ENCODE measurements around the gene NT5M. TPM values are rescaled to one million over a fixed set of nuclear protein-coding genes. Genes with fewer than 3 reads are reported as not detected.

NT5M gene
- total RNA-seq, 2 experiments from 2014 or later = 5.5 to 7.6 TPM

DNA sequence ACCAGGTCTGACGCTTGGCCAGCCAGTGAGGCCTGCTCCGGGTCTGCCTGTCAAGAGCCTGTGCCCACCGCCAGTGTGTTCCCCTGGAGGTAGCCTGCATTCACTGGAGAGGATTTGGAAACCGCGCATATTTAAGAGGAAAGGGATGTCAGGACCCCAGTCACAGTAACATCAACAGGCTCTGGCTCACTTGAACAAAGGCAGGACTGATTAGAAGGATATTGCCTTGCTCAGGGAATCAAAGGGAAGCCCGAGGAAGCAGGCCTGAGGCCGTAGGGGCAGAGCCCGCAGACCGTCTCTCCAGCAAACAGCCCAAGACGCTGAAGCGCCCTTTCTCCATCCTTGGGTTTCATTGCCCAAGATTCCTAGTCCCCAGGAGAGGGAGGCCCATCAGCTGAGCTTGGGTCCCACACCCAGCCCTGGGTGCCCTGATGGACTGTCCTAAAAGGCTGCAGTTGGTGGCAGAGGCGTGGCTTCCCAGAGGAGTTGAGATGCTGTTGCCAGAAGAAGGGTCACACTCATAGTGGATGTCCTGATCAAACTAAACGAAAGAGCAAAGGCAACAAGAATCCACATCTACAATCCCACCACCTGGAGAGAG lies 23.2 kb downstream of the NT5M start:
- Mint-ChIP-seq H3K27me3 (no peaks in the 10 kb centered on the region), H3K4me1 (no peaks in the 10 kb centered on the region), H3K9me3 (no peaks in the 10 kb centered on the region), H3K4me3 (no peak overlapping the region), H3K36me3 (ENCODE audit: low read depth) (no peaks in the 10 kb centered on the region), H3K27ac (no peak overlapping the region)
- no peak for DNase-seq
- POLR2A ChIA-PET = no interaction called here
- CTCF ChIA-PET = interaction anchor here (0.6 kb wide), 1 partner anchor 12 kb away, joined by 3 read pairs; no protein-coding TSS in a partner anchor

DNA sequence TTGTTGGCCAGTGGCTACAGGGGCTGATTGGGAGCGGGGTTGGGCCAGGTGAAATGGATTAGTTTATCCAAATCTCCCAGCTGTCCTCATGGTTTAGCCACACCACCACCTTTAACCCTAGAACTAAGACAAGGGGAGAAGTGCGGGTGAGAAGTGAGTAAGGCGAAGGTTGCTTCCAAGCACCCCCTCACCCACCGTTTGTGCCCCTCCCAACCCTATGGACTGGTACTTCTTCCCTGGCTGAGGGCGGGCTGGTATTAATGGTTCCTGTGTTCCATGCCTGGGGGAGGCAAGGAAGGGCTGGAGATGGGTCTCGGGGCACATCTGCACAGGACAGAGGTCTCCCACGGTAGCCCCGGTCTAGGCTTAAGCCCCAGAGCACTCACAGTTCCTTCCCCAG lies 25.1 kb downstream of the NT5M start:
- no peak for DNase-seq
- Mint-ChIP-seq H3K9me3 (no peaks in the 10 kb centered on the region), H3K36me3 (ENCODE audit: low read depth) (no peaks in the 10 kb centered on the region), H3K4me1 (no peaks in the 10 kb centered on the region), H3K27ac (no peak overlapping the region), H3K27me3 (no peaks in the 10 kb centered on the region), H3K4me3 (no peak overlapping the region)
- POLR2A ChIA-PET = no interaction called here
- CTCF ChIA-PET = no interaction called here

DNA sequence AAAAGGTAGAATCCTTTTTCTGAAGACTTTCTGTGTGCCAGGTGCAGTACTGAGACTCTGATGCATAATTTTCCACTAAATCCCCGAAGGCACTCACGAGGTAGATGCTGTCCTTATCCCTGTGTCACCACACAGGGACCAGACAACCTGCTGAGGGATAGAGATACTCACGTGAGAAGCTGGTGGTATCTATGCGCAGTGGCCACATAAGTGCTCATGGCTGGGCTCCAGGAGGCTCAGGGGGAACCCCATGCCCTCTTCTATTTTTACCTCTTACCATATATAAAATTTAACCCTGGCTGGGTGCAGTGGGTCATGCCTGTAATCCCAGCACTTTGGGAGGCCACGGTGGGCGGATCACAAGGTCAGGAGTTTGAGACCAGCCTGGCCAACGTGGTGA lies 38.3 kb downstream of the NT5M start:
- no peak for DNase-seq
- no peaks in the 10 kb centered on the region for H3K9me3 Mint-ChIP-seq
- no peaks in the 10 kb centered on the region for H3K4me1 Mint-ChIP-seq
- no peaks in the 10 kb centered on the region for H3K36me3 Mint-ChIP-seq (ENCODE audit: low read depth)
- H3K27ac Mint-ChIP-seq = no peak overlapping the region
- CTCF ChIA-PET = no interaction called here
- POLR2A ChIA-PET = no interaction called here
- no peak overlapping the region for H3K4me3 Mint-ChIP-seq
- no peaks in the 10 kb centered on the region for H3K27me3 Mint-ChIP-seq

DNA sequence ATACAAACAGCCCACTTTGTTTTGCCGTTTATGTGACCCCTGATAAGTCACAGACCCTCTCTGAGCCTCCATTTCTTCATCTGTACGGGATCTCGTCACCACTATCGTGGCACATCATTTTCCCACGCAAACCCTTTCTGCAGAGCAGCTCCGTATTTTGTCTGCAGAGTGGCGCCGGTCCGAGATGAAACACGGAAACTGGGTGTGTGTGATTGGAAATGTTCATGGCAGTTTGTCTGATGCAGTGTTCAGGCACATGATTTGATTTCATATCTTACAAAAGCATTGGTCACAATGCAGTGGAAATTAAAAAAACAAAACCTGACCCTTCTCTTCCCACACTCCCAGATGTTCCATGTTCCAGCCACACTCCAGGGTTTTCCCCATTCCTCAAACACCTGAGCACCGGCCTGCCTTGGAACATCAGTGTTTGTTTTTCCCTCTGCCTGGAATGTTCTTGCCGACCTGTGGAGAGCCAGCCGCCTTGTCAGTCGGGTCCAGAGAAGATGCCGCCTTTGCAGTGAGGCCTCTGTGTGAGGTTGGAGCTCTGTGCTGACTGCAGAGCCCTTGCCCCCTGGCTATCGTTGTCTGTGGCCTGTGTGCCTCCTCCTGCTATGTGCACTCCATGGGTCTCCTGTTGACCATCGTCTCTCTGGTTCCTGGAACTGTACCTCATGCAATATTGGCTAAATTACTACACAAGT lies 39.2 kb downstream of the NT5M start:
- Mint-ChIP-seq H3K27me3 (no peaks in the 10 kb centered on the region), H3K4me1 (no peaks in the 10 kb centered on the region), H3K4me3 (no peak overlapping the region), H3K27ac (no peak overlapping the region), H3K9me3 (no peaks in the 10 kb centered on the region), H3K36me3 (ENCODE audit: low read depth) (no peaks in the 10 kb centered on the region)
- ChIA-PET POLR2A (no interaction called here), CTCF (no interaction called here)
- no peak for DNase-seq

DNA sequence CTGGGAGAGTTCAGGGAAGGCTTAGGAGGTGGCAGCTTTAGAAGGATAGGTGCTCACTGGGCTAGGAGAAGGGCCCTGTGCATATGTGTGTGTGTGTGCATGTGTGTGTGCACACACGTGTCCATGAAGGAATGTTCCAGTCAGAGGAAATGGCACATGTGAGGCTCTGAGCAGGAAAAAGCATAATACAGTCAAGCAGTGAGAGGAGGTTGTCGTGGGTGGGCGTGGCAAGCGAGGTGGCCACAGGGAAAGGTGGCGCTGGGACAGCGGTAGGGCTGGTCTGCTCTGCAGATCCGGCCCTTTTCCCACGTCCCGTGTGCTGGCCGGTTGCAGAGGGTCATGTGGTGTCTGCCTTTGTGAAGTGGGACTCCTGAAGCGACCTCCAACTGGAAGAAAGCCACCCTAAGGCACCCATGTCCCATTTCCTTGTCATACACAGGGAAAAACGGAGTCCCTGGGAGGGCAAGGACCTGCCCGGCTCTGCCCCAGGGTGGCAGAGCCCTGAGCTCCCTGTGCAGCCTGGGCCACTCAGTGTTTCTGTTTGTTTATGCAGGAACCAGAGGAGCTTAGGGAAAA lies 40.1 kb downstream of the NT5M start:
- POLR2A ChIA-PET = no interaction called here
- Mint-ChIP-seq H3K36me3 (ENCODE audit: low read depth) (no peaks in the 10 kb centered on the region), H3K4me3 (no peak overlapping the region), H3K4me1 (no peaks in the 10 kb centered on the region), H3K9me3 (no peaks in the 10 kb centered on the region), H3K27me3 (no peaks in the 10 kb centered on the region), H3K27ac (no peak overlapping the region)
- CTCF ChIA-PET = no interaction called here
- no peak for DNase-seq

DNA sequence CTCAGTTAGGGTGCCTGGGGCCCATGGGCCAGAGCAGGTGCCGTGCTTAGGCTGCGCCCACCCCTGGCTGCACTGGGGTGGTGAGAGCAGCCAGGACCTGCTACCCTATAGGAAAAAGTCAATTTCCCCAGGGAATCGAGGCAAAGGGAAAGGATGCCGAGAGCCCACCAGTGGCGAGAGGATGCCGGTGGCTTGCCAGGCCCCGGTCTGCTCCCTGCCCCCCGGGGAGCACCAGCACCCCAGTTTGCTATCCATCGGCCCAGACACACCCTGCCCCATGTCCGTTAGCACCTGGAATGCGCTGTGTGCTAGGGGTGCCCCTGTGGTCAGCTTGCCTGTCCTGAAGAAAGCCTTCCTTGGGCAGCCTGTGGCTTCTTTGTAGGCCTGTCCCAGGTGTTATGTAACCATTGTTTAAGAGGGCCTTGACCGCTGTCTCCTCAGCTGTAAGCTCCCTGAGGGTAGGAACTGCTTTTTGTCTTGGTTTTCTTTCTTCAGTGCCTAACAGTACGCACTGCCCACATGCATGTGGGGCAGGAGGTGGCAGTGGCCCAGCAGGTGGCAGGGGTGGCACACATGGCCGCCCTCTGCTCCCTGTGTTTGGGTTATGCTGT lies 40.8 kb downstream of the NT5M start:
- no peaks in the 10 kb centered on the region for H3K4me1 Mint-ChIP-seq
- no peaks in the 10 kb centered on the region for H3K36me3 Mint-ChIP-seq (ENCODE audit: low read depth)
- no peaks in the 10 kb centered on the region for H3K27me3 Mint-ChIP-seq
- no peak overlapping the region for H3K27ac Mint-ChIP-seq
- no peak for DNase-seq
- H3K9me3 Mint-ChIP-seq = no peaks in the 10 kb centered on the region
- POLR2A ChIA-PET = no interaction called here
- H3K4me3 Mint-ChIP-seq = no peak overlapping the region
- CTCF ChIA-PET = interaction anchor here (1.4 kb wide), 1 partner anchor 153 kb away, joined by 4 read pairs; no protein-coding TSS in a partner anchor

DNA sequence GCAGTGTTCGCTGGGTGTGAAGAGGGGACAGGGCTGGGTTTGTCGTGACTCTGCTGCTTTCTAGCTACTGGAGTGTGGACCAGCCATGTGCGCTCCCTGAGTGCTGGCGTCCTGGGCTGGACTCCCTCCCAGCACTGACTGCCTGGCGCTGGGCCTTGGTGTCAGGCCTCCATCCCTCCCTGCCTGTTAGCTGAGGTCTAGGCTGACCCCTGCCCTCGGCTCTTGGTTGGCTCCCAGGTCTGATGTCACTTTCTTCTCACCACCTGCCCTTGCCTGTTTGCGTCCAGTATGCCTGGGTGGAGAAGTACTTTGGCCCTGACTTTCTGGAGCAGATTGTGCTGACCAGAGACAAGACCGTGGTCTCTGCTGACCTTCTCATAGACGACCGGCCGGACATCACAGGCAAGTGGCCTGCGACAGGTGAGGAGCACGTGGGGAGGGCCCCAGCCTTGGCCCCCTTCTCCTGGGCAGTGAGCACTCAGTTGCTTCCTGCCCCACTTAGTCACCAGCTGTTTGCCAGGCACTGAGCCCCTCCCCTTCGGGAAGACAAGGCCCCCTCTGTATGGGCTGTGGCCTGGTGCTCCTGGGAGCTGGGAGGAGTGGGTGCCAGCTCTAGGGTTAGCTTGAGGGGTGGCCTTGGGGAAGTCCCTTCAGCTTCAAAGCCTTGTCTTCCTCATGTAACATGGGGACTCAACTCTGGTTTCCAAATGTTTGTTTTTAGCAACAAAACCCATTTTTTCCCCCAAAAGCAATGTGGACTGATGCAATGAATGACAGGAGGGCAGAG lies 41.5 kb downstream of the NT5M start:
- ChIA-PET POLR2A (no interaction called here), CTCF (interaction anchor here (1.4 to 1.5 kb wide), 2 partner anchors 10 to 152 kb away, joined by 4 read pairs; no protein-coding TSS in a partner anchor)
- Mint-ChIP-seq H3K9me3 (no peaks in the 10 kb centered on the region), H3K27ac (no peak overlapping the region), H3K36me3 (ENCODE audit: low read depth) (no peaks in the 10 kb centered on the region), H3K4me3 (no peak overlapping the region), H3K27me3 (no peaks in the 10 kb centered on the region), H3K4me1 (no peaks in the 10 kb centered on the region)
- no peak for DNase-seq

DNA sequence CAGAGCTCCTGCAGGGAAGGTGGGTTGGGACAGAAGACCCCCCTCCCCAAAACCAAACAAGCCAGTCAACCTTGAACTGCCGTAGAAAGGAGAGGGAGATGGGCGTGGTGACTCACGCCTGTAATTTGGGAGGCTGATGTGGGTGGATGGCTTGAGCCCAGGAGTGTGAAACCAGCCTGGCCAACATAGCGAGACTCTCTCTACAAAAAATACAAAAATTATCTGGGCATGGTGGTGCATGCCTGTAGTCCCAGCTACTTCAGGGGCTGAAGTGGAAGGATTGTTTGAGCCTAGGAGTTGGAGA lies 42.1 kb downstream of the NT5M start:
- DNase-seq = no peak
- POLR2A ChIA-PET = no interaction called here
- Mint-ChIP-seq H3K4me1 (no peaks in the 10 kb centered on the region), H3K27me3 (no peaks in the 10 kb centered on the region), H3K27ac (no peak overlapping the region), H3K9me3 (no peaks in the 10 kb centered on the region), H3K36me3 (ENCODE audit: low read depth) (no peaks in the 10 kb centered on the region), H3K4me3 (no peak overlapping the region)
- CTCF ChIA-PET = interaction anchor here (1.4 to 1.5 kb wide), 2 partner anchors 10 to 152 kb away, joined by 4 read pairs; no protein-coding TSS in a partner anchor

DNA sequence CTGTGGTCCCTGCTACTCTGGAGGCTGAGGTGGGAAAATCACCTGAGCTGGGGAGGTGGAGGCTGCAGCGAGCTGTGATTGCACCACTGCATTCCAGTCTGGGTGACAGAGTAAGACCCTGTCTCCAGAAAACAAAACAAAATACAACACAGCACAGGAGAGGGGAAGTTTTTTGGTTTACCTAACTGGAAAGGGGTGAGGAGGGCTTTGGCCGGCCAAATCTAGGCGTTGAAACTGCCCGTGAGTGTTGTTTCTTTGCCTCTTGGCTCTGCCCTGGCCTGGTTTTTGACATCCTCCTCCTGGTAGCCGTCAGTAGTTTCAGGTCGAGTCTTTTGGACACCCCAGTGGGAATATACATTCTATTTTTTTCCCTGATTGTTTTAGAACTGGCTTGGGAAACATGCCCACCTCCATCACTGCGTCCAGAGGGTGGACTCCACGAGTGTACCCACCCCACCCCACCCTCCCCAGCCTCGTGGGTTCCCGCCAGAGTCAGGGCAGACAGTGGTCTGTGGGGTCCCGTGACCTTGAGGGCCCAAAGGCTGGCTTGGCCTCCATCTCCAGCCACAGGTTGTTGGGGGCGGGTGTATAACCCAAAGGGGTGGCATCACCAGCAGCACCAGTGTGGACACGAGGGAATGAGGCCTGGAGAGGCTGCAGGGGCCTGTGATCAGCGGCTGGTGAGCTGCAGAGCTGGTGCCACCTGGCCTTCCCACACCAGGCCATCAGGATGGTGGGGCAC lies 42.7 kb downstream of the NT5M start:
- Mint-ChIP-seq H3K4me1 (no peaks in the 10 kb centered on the region), H3K27me3 (no peaks in the 10 kb centered on the region), H3K27ac (no peak overlapping the region), H3K4me3 (no peak overlapping the region), H3K9me3 (no peaks in the 10 kb centered on the region), H3K36me3 (ENCODE audit: low read depth) (no peaks in the 10 kb centered on the region)
- no peak for DNase-seq
- ChIA-PET CTCF (interaction anchor here (1.5 kb wide), 1 partner anchor 9 kb away, joined by 4 read pairs; no protein-coding TSS in a partner anchor), POLR2A (no interaction called here)

DNA sequence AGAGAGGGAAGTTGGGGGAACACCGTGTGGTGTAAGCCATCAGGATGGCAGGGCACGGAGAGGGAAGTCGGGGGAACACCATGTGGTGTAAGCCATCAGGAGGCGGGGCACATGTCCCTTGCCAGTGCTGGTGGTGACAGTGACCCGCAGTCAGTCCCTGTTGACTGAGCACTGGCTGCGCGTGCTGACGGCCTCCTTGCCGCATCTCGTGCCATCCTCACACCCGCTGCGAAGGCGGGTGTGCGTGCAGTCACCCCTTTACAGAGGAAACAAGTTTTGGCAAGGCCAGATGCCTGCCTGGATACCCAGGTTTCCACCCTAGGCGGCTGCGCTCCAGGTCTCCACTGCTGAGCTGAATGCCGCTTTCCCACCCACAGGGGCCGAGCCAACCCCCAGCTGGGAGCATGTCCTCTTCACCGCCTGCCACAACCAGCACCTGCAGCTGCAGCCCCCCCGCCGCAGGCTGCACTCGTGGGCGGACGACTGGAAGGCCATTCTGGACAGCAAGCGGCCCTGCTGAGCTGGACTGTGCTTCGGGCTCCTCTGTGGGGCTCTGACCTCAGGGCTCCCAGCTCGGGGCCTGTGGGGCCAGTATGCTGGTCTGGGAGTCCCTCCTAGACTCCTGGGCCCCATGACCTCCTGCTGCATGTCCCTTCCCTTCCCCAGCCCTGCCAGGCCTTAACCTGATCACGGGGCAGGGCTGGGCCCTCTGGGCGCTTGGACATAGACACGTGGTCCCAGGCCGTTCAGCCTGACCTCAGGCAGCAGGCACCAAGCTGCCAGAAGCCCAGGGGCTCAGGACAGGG lies 43.5 kb downstream of the NT5M start:
- Mint-ChIP-seq H3K4me1 (no peaks in the 10 kb centered on the region), H3K27me3 (no peaks in the 10 kb centered on the region)
- CTCF ChIA-PET = interaction anchor here (0.5 to 0.6 kb wide), 2 partner anchors 31 to 296 kb away, joined by 3 read pairs; no protein-coding TSS in a partner anchor

DNA sequence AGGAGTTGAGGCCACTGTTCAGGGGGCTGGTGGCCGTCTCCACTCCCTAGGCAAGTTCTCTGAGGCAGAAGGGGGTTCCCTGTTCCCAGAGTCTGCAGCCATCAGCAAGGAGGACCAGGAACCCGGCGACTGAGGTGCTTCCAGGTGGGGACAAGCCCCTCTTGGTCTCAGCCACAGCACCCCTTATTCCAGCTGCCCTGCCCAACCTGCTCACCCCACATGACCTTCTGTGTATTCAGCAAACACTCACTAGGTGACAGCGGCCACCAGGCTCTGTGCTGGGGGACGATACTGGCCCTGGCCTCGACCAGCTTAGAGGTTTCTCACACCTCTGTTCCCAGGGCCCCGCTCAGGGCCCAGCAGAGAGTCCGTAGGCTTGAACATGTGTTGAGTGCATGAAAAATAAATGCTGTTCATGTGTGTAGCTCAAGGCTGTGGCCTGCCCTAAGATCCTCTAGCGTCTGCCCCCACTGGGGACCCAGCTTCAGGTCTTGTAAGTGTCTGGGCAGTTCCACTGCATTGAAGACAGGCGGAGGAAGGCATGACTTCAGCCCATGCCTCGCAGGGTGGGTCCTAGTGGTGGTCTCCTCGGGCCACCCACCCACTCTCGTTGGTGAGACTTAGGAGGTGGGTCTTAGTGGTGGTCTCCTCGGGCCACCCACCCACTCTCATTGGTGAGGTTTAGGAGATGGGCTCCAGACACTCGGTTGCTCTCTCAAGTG lies 44.2 kb downstream of the NT5M start:
- no peaks in the 10 kb centered on the region for H3K36me3 Mint-ChIP-seq (ENCODE audit: low read depth)
- DNase-seq = no peak

More for the DNA sequence above, 43.5 kb downstream of the NT5M start:
- Mint-ChIP-seq H3K27ac (no peak overlapping the region), H3K4me3 (no peak overlapping the region), H3K9me3 (no peaks in the 10 kb centered on the region), H3K36me3 (ENCODE audit: low read depth) (no peaks in the 10 kb centered on the region)
- POLR2A ChIA-PET = no interaction called here
- no peak for DNase-seq

More for the DNA sequence above, 44.2 kb downstream of the NT5M start:
- POLR2A ChIA-PET = no interaction called here
- no peak overlapping the region for H3K27ac Mint-ChIP-seq
- no peaks in the 10 kb centered on the region for H3K27me3 Mint-ChIP-seq
- H3K4me1 Mint-ChIP-seq = no peaks in the 10 kb centered on the region
- CTCF ChIA-PET = interaction anchor here (0.5 to 1.1 kb wide), 3 partner anchors 32 to 295 kb away, joined by 3 to 4 read pairs (median 3); no protein-coding TSS in a partner anchor
- H3K9me3 Mint-ChIP-seq = no peaks in the 10 kb centered on the region
- H3K4me3 Mint-ChIP-seq = no peak overlapping the region

Data from activated CD4-positive, alpha-beta T cell treated with anti-CD3 and anti-CD28 coated beads, Interleukin-2, amount 10 ng/mL, durations not matched to agents 7 days and 5 days (primary cell).